ENCODE data around the gene SMIM8.
"Not testable (repeated sequence)": the region's sequence is repeated elsewhere in the genome, so short reads cannot be mapped to it uniquely, and the experiment has no call there.

The SMIM8 gene, protein sequence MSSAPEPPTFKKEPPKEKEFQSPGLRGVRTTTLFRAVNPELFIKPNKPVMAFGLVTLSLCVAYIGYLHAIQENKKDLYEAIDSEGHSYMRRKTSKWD

DNA sequence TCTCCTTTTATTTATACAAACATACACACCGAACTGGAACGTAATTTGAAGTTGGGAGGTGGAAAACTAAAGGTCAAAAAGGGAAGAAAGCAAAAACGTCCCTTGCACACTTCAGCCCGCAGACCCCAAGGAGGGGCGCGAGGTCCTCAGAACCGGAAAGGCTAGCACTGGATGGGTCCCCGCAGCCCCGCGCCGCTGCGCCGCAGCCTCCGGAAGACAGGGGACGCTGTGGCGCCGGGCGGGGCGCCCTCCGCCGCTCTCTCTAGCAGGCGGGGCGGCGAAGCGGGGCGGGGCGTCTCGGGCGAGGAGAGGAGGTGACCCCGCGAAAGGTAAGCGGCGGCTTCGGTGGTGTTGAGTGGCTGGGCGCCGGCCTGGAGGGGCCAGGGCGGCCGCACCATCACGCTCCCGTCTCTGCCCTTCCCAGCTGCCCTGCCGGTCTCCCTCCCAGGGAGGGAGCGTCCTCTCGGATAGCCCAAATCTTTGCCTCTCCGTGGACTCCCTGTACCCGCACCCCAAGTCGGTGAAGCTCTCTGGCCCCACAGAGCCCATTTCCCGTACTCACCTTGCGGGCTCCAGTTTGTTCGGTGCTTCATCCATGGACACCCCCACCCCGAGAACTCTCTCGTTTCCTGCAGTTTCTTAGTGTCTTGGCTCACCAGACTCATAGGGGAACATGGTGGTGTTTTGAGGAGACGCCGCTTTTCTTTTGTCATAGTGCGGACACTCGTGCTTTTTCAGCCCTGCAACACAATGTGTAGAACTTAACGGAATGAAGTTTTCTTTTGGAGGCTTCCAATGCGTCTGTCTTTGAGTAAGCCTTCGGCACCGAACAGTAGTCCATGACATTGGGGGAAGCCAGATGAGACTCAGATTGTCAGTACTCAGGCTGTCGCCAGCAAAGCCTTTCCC, at the start of gene SMIM8:
Gene SMIM8 (plus strand): TSS at position 285 of the 909 bp plus-strand sequence. CDS start 14,444 bp downstream, outside the sequence.
- peak; percentile 86 for DNase-seq (ENCODE audit: low spot score)

DNA sequence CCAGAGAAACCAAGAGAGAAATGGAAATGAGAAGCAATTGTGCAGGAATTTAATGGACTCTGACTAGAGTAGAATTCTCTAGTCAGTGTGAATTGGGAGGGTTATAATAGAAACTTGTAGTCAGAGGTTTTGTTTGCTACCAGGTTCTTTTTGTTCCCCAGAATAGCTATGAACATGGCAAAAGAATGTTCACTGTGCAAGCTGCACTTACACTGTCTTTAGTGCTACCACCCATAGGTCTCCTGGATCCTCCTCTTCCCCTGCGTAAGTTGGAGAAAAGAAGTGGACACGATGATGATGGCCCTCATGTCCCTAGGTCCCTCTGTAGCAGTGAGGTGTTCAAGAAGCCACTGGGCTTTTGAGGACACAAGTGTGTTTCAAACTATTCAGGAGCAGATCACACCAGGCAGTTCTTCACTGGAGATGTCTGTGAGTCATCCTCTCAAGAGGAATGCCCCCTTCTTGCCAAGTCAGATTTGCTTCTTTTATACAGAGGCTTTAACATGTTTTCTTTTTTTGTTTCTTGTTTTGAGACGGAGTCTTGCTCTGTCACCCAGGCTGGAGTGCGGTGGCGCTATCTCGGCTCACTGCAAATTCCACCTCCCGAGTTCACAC, 47.6 kb upstream of the SMIM8 start:
- DNase-seq (ENCODE audit: low spot score): no peak

DNA sequence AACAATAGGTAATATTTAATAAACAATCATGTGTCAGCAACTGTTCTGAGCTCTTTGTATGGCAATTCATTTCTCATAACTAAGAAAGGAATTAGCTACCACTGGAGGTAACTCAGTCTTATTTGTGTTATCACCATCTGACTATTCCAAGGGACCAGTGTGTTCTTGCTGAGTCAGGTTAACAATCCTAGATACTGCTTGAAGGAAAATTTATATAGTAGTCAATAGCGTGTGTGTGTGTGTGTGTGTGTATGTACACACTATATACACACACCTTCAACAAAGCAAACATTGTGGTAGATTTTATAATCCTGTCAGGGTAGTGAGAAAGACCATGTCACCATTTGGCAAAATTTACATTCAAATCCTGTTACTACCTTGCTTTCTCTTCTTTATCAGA, 45.8 kb upstream of the SMIM8 start:
- no peak for DNase-seq (ENCODE audit: low spot score)

DNA sequence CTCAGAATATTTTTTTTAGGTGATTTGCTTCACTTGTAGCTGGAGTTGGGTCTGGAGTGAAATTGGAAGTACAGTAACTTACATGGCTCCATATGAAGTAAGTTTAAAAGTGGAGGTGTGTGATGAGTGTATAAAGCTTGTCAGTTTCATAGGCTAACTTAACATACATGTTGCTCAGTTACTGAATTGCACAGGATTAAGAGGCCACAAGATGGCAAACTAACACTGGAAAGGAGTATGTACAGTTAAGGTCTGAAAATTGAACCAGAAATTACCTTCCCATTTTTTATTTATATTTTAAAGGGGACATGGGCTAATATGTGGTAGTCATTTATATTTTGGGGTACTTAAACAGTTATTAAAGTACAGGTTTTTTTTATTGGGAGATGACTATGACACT, 45.3 kb upstream of the SMIM8 start:
- DNase-seq (ENCODE audit: low spot score): no peak

DNA sequence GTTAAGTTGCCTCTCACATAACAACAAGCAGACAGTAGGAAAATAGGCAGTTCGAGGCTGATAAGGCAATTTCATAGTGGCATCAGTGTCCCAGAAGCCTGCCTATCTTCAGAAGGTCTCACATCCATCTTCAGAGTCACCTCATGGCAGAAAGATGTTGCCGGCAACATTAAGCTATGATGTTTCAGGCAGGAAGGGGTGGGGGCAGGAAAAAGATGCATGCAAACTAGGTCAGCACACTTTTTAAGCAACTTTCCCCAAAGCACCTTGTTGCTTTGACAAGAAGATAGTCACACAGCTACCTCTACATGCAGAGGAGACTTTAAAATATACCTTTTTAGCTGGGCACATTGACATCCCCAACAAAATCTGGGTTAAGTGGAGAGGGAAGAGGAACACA, 43.2 kb upstream of the SMIM8 start:
- no peak for DNase-seq (ENCODE audit: low spot score)

DNA sequence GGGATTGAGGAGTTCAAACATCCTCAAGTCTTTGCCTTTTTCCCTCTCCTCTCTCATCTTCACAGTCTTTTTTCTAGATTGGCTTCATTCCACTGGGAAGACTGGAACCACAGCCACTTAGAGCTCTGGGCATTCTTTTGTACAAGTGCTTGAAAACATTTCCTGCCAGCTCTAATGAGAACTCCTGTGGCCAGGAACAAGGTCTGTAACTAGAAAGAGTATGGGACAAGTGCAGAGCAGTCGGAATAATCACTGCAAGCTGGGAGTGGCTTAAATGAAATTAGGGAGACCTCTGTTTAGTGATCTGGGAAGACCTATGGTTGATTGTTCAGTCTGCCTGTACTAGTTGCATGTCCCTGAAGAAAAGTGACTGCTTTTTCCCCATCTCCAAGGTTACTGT, 41.0 kb upstream of the SMIM8 start:
- no peak for DNase-seq (ENCODE audit: low spot score)

DNA sequence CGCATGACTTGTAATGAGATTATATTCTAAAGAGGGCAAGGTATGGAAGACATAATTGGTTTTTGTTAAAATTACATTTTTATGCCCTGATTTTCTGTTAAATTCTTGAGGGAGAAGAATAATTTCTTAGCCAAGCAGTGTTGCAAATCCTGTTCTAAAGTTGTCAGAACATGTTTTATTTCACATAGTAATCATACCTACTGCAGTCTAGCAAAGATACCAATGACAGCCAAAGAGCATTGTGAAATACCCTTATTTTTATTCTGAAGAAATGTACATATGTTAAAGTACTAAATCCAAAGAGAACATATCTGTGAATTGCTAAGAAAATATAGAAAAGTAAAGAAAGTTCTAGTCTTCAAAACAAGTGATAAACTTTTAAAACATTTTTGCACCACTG, 39.6 kb upstream of the SMIM8 start:
- no peak for DNase-seq (ENCODE audit: low spot score)

DNA sequence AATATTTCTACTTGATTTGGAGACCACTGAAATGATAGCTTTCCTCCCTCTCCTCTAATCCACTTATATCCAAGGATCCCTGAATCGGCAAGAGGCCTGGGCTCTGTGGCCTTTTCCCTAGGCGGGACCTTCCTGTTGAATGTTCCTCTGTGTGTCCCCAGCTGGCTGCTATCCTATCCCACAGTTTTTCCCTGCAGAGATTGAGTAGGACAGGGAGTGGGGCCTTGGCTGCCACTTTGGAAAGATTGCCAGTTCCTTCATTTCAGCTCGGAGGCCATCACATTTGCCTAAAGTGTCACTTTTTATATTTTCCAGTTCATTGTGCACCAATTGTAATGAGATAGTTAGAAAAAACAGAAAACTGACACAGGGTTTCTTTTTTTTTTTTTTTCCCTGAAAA, 38.9 kb upstream of the SMIM8 start:
- DNase-seq (ENCODE audit: low spot score): no peak

DNA sequence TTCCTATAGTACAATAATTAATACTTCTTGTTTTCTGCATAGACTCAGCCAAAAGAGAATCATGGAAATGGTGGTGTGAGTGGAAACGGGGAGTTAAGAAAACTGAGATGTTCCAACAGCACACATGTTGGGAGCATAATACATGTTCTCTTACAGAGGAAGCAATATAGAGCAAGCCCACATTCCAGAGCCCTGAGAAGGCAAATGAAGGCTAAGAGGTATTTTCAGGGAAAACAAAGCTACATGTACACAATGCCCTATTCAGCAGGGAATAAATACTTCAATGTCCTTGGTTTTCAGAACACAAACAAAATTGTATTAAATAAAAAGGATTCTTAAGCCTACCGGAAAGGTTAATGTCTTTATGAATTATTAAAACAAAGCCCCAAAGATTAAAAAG, 35.1 kb upstream of the SMIM8 start:
- DNase-seq (ENCODE audit: low spot score): no peak

DNA sequence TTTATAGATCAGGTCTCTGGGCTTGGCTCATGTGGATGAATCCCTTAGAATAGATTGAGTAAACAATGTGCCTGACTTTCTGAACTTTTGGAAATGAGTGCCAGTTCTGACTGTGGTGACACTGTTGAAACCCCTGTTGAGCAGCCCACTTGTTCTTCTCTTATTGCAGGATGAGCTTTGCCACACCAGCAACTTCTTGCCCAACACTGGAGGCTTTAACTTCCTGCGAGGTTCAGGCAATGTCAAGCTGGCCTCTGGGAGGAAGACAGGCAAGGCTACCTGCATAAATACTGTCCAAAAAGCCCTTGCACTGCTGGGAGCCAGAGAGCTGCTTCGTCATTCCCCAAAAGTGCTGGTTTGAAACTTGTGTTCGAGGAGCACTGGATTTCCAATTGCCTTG, 32.8 kb upstream of the SMIM8 start:
- no peak for DNase-seq (ENCODE audit: low spot score)

DNA sequence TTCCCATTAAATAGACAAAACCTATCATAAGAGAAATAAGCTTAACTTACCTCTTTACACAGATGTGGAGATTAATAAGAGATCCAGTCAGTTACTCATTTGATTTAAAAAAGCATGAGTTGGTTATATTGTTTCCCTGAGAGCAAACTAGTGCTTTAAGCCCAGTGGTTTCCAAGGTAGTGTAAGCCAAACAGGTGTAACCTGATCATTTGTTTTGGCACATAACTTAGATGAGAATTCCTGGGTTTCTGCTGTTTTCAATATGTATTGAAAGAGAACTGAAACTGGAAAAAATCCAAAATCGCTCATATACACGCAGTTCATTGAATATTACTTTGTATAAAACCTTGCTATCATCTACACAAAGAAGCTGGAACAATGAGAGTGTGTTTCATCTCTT, 30.5 kb upstream of the SMIM8 start:
- no peak for DNase-seq (ENCODE audit: low spot score)

DNA sequence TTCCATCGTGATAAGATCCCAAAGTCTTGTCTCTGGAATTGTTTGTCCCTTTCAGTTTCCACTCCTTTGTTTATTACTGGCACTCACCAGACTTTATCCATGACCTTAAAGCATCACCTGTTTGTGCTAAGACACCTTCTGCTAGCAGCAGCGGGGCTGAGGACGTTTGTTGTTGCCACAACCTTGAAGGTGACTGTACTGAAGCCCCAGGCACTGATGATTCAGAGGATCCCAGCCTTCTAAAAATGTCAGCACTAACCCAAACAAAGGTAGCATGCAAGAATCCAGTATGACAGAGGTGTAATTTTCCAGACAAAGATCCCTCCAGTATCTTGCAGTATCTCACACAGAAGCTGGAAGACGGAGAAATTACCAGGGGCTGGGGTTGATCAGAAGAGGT, 28.9 kb upstream of the SMIM8 start:
- no peak for DNase-seq (ENCODE audit: low spot score)

DNA sequence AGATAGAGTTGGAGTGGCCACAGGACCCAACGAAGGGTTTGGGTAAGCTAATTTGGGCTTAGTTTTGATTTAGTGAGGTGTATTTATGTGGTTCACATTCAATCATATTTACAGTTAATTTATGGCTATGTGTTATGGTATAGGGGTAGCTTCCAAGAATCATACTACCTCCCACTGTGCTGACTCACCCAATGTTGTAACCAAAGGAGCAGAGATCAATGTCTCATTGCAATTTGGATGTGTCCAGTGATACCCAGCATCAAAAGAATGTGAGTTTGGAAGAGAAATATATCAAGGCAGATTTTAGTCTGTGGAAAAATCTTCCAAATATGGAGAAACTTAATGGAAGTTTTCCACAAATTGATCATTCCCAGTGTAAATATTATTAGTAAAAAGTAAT, 25.3 kb upstream of the SMIM8 start:
- no peak for DNase-seq (ENCODE audit: low spot score)

DNA sequence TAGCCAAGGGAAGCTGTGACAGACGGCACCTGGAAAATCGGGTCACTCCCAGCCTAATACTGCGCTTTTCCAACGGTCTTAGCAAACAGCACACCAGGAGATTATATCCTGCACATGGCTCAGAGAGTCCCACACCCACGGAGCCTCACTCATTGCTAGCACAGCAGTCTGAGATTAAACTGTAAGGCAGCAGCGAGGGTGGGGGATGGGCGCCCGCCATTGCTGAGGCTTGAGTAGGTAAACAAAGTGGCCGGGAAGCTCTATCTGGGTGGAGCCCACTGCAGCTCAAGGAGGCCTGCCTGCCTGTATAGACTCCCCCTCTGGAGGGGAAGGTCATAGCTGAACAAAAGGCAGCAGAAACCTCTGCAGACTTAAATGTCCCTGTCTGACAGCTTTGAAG, 21.1 kb upstream of the SMIM8 start:
- DNase-seq (ENCODE audit: low spot score): not testable (repeated sequence)

DNA sequence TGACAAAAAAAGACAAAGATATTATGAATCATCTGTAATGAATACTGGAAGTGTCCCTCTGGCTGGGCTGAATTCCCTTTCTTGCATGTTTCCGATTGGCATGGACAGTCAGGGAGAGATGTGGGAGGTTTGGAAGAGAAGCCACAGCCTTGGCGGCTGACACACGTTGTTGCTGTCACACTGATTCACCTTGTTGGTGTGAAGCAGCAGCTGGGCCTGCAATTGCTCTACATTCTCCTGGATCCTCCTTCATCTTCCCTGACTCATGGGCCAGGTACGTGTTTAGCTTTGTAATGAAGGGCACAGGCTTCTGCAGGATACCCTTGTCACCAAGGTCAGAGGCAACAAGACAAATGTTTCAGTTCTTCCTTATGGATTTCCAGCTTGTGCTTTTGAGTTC, 13.4 kb upstream of the SMIM8 start:
- DNase-seq (ENCODE audit: low spot score): no peak

DNA sequence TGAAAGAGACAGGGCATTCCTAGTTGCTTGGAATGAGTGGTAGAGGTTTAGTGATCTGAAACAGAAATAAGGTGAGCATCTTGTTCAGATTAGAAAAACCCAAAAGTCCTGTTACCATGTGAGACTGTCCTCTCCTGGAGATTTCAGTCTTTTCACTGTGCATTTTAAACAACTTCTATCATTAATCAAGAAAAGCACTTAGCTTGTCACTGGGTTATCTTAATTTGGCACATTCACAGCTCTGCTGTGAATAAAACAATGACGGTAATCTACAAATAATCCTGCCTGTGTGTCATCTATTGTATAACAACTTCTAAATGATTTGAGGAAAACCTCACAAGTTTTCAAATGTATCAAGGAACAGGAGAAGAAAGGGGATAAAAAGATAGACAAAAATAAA, 9.5 kb upstream of the SMIM8 start:
- DNase-seq (ENCODE audit: low spot score): no peak

DNA sequence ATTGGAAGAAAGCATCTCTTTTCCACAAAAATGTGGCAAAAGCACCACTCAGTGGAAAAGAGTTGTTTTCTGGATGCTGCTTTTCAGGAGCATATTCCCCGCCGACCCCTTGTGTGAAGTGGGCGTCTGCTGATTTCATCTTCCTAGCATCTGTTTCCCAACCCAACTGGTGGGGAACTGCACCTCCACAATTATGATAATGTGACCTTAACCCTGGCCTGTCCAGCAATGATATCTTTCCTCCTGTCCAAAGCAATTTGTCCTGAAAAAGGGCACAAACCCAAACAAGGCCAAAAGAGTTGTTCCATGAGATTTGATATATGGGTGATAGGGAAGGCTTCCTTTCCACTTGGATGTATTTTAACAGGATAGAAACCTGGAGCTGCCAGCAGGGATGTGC, 7.3 kb upstream of the SMIM8 start:
- DNase-seq (ENCODE audit: low spot score): no peak

DNA sequence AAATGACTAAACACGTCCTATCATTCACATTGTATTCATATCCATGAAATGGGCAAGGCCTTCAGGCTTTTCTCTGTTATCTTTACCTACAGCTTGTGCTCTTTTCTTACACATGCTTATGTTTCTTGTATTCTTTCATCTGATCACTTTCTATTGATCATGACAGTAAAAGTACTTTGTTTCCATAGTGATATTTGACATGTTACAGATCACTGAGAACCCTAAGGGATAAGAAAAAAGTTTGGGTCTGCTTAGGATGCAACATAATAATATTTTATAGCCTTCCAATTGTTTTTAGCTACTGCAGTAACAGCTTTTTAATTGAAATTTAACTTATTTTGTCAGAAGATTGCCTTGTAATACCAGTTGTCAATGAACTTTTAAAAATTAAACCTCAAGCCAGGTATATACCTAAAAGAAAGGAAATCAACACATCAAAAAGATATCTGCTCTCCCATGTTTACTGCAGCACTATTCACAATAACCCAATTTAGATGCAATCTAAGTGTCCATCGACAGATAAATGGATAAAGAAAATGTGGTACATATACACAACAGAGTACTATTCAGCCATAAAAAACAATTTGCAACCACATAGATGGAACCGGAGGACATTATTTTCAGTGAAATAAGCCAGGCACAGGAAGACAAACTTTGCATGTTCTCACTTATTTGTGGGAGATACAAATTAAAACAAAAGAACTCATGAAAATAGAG, 3.0 kb upstream of the SMIM8 start:
- DNase-seq (ENCODE audit: low spot score): no peak

DNA sequence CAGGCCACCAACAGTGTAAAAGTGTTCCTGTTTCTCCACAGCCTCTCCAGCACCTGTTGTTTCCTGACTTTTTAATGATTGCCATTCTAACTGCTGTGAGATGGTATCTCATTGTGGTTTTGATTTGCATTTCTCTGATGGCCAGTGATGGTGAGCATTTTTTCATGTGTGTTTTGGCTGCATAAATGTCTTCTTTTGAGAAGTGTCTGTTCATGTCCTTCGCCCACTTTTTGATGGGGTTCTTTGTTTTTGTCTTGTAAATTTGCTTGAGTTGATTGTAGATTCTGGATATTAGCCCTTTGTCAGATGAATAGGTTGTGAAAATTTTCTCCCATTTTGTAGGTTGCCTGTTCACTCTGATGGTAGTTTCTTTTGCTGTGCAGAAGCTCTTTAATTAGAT, 1.5 kb downstream of the SMIM8 start:
- not testable (repeated sequence) for DNase-seq (ENCODE audit: low spot score)

DNA sequence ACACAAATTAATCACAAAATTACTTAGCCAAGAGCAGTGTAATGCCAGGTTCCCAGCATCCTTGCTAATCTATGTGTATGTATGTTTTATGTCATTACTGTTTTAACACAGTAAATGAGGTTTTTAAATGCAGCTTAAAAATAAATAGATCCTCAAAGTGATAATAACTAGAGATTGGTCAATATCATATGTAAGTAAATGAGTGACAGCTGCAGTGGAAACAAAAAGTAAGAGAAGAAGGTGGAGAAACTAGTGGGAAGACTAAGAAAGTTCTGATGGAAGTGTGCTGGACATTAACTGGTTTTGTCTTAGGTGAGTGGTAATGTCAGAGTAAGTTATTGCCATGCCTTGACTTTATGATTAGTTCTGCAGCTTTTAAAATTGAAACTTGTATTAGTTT, 8.6 kb downstream of the SMIM8 start:
- DNase-seq (ENCODE audit: low spot score): no peak

DNA sequence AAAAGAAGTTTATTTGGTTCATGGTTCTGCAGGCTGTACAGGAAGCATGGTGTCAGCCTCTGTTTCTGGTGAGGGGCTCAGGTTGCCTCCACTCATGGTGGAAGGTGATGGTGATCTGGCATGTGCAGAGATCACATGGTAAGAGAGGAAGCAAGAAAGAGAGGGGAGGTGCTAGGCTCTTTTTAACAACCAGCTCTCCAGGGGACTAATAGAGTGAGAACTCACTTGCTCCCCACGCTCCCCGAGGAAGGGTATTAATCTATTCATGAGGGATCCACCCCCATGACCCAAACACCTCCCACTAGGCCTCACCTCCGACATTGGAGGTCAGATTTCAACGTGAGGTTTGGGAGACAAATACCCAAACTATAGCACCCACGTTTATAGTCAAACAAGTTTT, 10.6 kb downstream of the SMIM8 start:
- DNase-seq (ENCODE audit: low spot score): no peak

DNA sequence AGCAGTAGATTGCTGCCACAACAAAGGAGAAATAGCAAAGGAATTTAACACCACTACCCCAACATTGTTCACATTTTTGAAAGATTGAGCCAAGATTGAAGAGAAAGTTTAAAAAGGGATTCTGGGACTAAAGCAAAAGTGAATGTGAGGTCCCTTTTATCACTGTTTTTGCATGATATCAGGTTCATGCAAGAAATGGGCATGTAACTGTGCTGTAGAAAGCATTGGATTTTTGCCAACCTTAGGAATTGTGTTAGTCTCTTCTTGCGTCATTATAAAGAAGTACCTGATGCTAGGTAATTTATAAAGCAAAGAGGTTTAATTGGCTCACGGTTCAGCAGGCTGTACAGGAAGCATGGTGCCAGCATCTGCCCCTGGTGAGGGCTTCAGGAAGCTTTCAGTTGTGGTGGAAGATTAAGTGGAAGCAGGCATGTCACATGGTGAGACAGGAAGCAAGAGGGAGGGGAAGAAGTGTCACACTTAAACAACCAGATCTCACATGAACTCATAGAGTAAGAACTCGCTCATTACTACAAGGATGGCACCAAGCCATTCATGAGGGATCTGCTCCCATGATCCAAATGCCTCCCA, 11.3 kb downstream of the SMIM8 start:
- DNase-seq (ENCODE audit: low spot score): no peak

DNA sequence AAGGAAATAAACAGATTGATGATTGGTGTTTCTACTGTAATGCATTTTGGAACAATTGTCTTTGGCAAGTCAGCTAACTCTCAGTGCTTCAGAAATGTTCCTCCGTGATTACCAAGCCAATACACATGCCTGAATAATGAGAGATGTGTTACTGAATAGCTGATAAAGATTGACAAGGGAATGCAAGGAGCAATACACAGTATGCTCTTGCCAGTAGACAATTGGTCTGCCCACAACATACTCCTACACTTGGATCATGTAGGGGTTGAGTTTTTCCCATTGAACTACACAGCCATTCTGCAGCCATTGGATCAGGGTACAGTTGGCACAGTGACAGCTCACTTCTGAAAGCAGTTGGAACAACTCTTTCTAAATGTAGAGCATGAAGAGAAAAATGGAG, 12.3 kb downstream of the SMIM8 start:
- no peak for DNase-seq (ENCODE audit: low spot score)

Data from activated CD4-positive, alpha-beta T cell treated with anti-CD3 and anti-CD28 coated beads, Interleukin-2, Interleukin-4, amounts not matched to agents 100 ng/mL and 50 ng/mL, durations not matched to agents 16 hours and 8 hours (primary cell).